SK-N-MC (cell line): ENCODE measurements around the gene TRIM68.

ENCODE experiments used
- EZH2 ChIP-seq: fragments of 200-600 bp; sonication (generic); IDR thresholded peaks from one replicate; pipeline ENCODE4 v1.6.1; 2017; ENCODE audit warnings: antibody characterized with exemption
- FOXP2 ChIP-seq: optimal IDR thresholded peaks from 2 replicates; pipeline ENCODE3; 2011; ENCODE audit warnings: mild to moderate bottlenecking, moderate library complexity; ENCODE audit not compliant: insufficient read depth; ENCODE audit errors: extremely low read length, control extremely low read depth
- POLR2AphosphoS5 ChIP-seq: IDR thresholded peaks from 2 replicates; pipeline ENCODE4 v1.6.1; 2012; ENCODE audit warnings: mild to moderate bottlenecking, low read depth, low read length, borderline replicate concordance

- TF ChIP-seq POLR2AphosphoS5 = no peak
- TF ChIP-seq EZH2 = no peak
- TF ChIP-seq FOXP2 = no peak
These were observed 19.0 kb downstream of the TRIM68 start for GRCh38 chr11:4589017-4589416.
